IPS-NIHi7 (cell line): ENCODE measurements around the gene RPL37A.

Experiments
- DNase-seq: peaks from one replicate; pipeline ENCODE4 v3.0.0; 2012; ENCODE audit warnings: mixed read lengths; ENCODE audit errors: extremely low spot score

RPL37A gene

DNA sequence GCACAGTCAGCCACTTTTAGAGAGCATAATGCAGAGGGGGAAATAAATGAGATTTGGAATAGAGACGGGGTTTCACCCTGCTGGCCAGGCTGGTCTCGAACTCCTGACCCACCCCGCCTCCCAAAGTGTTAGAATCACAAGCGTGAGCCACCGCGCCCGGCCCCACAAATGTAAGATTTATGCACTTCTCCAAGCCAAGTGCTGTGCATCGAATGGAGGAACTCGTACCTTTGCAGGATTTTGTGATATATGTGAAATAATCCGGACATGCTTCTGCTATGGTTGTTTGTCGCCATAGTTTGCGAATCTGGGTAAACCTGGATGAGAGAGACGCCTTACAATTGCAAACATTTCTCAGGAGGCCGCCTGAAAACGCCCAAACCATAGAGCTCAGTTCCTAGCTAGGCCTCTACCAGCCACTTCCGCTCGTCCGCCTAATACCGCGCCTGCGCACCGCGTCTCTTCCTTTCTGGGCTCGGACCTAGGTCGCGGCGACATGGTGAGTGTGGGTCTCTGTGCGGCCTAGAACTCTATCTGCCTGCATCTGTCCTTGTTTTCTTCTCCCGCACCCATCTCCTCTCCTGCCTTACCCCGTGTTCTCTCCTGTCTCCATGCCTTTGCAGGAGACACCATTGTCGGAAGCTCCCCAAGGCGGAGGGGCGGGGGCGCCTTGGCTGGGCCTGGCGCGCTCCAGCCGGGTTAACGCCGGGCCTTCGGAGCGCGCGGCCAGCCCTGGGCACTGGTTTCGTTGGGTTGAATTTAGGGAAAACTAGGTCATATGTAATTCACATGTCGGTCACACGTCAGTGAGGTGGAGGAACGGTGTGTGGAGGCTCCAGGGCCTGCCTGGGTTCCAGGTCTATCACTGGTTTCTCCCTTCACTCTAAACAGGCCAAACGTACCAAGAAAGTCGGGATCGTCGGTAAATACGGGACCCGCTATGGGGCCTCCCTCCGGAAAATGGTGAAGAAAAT lies at the start of gene RPL37A:
Gene RPL37A (plus strand): TSS at position 466 of the 974 bp plus-strand sequence. CDS start 31 bp downstream, at position 497.
- DNase-seq = peak; percentile 98

DNA sequence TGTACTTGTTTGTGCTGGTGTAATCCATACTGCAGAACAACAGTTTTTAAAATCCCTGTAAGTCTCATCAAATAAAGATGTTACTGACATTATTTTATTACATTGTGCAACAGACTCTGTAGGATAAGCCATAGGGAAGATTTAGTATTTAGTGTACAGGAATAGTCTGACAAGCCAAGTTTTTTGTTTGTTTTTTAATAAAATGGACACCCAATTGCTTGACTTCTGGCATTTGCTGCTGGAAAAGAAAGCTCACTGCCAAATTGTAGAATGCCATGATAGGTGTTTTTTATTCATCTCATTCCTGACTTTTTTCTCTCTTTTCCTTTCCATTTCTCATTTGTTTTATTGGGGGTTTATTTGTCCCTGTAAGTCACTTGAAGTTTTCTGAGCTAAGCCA lies 48.3 kb upstream of the RPL37A start:
- no peak for DNase-seq

DNA sequence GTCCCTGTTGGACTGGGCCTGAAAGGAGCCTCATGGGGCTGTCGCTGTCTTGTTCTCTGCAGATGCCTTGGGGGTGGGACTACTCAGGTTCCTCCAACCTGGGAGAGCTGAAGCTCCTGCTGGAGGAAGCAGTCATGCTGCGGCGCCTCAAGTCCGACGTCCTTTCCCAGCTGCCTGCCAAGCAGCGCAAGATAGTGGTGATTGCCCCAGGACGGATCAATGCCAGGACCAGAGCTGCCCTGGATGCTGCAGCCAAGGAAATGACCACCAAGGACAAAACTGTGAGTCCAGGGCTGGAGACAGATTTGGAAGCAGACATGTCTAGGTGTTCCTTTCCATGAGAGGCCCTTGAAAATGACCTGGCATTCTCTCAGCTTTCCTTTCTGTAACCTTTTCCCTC lies 47.9 kb upstream of the RPL37A start:
- DNase-seq = no peak

DNA sequence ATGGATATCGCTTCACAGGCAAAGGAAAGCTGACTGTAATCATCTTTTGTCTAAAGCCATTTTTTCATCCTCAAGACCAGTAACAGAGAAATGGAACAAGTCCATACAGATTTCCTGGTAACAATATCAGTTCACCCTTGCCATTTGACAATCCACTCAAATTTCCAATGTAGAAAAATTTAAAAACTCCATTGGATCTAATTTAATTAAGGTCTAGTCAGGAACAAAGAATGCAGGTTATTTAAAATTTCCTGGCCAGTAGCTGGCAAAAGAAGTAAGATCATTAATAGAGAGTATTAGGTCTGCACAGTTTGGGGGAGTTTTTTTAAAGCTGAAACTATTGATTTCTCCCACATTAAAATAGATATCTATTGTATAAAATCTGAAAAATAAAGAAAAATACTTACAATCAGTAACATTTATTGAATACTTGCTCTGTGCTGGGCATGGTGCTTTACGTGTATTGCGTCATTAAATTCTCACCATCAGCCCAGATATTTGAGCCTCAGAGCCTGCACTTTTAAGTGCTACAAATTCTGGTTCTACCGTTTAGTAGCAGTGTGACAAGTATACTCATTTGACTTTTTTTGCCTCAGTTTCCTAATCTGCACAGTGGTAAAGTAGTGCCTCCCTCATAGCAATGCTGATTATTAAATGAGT lies 44.6 kb upstream of the RPL37A start:
- DNase-seq = no peak

DNA sequence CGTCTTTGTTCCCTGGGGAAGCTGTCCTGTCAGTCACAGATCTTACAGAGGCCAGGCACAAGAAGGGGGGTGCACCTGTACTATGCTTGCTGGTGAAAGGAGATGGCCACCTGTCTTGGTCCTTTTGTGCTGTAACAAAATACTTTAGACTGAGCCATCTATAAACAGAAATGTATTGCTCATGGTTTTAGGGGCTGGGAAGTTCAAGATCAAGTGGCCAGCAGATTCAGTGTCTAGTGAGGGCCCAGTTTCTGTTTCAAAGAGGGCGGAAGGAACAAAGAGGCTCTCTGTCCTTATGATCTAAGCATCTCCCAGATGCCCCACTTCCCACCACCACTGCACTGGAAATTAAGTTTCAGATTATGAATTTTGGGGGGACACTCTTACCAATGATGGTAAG lies 35.5 kb upstream of the RPL37A start:
- DNase-seq = no peak

DNA sequence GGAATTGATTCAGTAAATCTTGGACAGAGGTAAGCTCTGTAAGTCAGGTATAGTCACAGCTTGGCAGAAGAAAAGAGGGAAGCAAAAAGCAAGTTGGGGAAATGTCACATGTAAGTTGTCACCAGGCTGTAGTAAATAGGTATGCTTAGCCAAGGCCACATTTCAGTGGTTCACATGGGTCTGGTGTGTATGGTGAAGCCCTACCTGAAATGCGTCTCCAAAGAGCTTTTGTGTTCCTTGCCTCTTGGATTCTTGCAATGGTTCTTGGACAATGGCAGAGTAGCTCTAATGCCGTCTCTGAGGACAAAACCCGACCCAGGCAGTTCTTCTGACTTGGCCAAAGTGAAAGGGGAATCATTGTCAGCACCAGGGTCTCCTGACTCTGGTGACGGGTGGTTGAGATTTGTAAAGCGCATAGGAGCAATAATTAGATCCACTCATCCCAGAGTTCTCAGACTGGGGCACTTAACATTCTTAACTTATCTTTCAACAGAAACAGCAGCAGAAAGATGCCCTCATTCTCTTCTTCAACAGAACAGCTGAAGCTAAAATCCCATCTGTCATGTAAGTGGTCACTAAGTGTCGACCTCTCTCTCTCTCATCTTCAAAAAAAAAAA lies 34.4 kb upstream of the RPL37A start:
- no peak for DNase-seq

DNA sequence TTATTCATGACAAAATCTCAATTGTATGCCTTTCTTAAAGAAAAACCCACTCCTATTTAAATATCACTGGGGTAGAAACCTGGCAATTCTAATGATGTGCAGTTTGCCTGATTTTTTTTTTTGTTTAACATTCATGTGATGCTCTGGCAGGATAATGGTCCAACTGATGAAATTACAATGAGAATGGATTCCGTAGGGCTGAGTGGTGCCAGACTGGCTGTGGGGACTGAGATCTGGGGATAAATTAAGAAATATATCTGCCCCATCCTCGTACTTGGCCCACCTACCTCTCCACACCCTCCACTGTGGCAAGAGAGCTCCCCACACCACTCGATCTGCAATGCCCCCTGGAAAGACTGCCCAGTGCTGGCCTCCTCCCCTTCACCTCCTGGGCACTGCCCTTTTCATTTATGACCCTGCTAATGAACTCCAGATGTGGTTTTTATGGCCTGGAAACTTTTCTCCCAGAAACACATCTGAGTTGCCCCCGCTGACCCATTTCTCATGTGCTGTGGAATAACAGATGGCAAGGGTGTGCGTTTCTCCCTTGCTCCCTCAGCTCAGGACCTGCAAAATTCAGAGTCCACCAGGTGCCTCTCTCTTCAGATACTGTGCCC lies 33.0 kb upstream of the RPL37A start:
- DNase-seq = no peak

DNA sequence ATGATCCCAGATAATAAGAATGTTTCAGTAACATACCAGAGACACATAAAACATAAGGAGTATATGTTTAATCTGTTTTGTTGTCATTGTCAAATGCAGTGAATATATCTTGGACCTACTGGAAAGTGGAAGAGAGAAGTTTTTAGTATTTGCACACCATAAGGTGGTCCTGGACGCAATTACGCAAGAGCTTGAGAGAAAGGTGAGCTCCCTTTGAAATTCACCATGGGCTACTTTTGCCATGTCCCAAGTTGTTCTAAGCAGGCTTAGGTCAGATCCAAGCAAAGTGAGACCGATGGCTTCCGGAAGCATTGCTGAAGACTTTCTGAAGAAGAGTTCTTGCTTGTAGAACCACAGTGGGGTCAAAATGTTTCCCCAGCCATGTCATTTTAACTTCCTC lies 30.8 kb upstream of the RPL37A start:
- DNase-seq = no peak

DNA sequence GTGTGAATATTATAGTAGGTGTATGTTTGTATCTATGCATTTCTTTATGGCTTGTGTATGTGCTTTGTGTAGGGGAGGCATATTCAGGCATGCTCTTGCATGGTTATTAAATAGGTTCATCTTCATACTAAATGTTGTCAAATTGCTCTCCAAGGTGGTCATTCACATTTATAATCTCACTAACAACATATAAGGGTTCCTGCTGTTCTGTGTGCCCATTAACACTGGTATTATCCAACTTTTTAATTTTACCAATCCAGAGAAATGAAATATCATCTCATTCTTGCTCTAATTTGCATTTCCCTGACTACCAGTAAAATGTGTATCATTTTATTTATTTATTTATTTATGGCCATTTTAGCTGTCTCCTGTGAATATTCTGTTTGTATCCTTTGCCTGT lies 29.0 kb upstream of the RPL37A start:
- DNase-seq = no peak

DNA sequence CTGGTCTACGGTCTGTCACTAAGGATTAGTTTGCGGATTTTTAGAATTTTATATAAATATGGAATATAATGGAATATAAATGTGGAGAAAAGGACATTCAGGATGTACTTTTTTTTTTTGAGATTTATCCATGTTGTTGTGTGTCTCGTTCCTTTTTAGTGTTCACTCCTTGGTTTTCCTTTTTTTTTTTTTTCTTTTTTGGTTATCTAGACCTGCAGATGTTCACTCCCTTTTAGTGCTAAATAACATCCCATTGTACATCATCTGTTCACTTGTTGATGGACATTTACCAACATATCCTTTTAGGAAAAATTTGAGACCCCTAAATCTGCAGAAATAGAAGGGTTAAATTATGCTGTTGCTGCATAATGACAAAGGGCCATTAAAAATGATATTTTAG lies 25.5 kb upstream of the RPL37A start:
- DNase-seq = no peak

DNA sequence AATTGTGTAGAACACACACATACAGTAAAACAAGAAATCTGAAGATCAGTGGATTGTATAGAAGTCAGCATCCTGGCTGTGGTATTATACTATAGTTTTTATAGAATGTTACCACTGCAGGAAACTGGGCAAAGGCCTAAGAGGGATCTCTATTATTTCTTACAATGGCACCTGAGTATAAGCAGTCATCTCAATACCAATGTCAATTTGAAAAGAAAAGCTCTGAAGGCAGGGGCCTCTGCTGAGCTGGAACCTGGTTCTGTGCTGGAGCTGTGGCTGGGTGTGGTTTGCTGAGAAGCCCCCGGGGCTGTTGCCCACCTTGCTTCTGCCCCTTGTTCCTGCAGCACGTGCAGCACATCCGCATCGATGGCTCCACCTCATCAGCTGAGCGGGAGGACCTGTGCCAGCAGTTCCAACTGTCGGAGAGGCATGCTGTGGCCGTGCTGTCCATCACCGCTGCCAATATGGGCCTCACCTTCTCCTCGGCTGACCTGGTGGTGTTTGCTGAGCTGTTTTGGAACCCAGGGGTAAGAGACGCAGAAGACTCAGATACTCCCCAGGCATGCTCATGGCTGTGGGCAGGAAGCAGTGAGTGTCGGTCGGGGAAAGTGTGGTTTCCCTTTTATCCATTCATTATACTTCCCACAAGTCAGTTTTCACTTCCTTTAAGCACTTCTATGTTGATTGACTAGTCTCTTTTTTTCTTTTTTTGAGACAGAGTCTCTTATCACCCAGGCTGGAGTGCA lies 23.5 kb upstream of the RPL37A start:
- no peak for DNase-seq

DNA sequence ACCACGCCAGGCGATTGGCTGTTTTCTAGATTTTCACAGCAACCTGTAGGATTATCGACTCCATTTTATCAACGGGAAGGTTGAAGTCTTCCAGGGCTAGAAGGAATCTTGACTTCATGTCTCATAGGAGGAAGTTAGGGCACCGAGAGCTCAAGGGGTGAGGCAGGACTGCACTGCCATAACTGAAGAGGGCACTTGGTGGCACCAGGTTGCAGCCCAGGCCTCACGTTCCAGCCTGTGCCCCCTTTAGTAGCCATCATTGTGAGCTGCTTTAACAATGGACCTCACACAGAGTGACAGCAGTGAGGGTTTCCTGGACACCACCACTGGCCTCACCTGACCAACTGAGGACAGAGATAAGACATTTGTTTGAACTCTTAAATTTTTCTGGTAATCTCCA lies 22.9 kb upstream of the RPL37A start:
- DNase-seq = no peak

DNA sequence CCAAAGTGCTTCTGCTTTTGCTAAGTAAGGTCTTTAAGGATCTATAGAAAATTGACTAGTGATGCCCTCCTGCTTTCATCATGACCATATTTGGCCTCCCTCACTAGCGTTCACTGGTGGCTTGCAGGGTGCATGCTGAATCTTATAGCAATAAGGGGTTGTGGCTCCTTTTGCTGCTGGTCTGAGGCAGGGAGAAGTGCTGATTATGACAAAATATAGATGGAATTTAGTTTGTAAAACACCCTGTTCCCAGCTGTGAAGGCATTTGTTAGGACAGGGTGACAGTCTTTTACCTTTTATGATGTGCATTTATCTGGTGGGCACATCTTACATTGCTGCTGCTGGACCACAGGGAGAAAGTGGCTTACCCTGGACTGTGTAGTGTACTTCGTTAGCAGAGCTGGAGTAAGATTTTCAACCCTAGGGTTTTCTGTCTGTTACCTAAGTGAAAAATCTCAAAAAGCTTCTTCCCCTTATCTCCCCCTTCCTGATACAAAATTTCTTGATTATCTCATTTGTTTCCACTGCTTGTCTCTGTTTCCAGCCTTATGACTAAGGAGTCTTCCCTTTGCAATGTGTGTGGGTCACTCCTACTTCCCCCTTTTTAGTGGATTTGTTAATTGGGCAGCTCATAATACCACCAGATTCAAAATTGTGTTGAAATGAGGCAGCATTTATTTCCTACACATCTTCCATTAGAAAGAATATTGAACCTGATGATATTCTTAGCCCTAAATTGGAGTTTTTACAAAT lies 21.2 kb upstream of the RPL37A start:
- no peak for DNase-seq

DNA sequence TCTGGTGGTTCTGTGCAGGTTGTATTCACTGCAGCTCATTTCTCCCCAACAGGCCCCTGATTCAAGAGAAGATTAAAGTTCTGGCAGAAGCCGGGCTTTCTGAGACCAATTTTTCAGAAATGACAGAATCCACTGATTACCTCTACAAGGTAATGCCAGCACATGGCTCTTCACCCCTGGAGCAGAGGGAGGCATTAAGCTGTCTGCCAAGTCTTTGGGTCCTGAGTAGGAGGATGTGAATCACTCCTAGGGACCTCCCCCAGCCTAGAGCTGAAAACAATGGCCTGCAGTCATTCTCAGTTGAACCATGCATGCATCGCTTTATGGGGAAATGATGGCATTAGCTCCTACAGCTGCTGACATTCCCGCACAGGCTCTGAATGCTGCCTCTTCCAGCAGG lies 20.5 kb upstream of the RPL37A start:
- peak; percentile 38 for DNase-seq

DNA sequence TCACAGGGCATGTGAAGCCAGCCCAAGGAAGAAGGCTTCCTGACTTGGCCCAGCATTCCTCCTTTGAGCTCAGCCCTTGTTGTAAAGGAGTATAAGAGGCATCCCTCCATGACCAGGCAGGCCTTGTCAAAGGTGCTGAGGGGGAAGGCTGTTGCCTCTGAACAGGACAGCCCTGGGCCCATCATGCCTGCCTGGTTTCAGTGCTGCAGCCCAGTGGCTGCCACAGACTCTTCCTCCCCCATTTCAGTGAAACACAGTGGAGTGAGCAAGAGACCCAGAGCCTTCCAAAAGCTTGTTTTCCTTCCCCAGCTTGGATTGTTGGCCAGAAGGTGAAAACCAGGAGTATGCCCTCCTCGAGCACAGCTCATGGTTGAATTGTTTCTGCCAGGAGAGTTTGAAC lies 19.9 kb upstream of the RPL37A start:
- no peak for DNase-seq

DNA sequence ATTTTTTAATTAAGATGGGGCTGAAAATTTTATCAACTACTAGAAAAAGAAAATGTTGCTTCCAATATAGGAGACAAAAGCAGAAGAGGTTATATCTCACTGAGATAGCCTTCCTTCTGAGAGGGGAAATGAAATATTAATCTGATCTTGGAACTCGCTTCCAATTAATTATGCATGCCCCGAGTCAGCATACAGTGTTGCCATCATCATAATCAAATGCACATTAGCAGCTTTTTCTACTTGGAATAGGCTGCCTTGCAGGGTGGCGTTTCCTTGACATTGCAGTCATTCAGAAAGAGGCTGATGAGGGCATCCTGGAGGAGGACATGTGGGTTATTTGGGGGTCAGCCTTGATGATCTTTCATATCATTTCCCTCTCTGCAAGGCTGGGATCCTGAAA lies 18.4 kb upstream of the RPL37A start:
- DNase-seq = no peak

DNA sequence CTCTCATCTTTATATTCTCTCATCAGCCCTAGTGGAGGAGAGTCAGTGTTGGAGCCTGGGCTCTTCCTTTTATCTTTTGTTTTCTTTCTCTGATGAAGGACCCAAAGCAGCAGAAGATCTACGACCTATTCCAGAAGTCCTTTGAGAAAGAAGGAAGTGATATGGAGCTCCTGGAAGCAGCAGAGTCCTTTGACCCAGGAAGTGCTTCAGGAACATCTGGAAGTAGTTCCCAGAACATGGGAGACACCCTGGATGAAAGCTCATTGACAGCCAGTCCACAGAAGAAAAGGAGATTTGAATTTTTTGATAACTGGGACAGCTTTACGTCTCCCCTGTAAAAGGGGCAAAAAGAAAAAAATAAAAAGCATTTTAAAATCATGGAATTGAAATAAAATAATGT lies 16.0 kb upstream of the RPL37A start:
- no peak for DNase-seq

DNA sequence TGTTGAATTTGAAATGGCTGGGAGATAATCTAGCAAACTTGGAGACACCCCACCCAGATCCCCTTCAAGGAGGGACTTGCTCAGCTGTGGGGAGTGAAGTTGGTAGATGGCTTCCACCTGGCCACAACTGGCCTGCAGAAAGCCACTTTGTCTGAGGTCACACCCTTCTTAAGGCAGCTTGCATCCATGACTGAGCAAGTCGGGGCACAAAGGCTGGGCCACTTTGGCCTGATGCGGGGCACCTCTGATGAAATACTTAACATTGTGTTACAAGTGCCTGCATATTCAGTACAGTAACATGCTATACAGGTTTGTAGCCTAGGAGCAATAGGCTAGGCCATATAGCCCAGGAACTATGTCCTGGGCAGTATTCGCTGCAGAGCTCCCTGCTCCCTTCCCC lies 13.4 kb upstream of the RPL37A start:
- DNase-seq = no peak

DNA sequence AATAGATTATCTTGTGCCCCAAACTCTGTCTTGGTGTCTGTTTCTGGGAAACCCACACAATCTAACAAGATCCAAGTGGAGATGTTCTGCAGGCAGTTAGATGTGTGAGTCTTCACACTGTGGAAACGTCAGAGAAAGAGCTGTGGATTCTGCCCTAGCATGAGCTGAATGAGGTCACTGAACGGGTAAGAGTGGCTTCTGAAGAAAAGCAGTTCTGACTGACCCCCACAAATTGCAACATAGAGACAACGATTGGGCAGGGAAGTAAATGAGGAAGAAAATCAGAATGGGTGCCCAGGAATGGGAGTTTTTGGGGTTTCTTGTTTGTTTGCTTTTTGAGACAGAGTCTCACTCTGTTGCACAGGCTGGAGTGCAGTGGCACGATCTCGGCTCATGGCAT lies 12.9 kb upstream of the RPL37A start:
- no peak for DNase-seq

DNA sequence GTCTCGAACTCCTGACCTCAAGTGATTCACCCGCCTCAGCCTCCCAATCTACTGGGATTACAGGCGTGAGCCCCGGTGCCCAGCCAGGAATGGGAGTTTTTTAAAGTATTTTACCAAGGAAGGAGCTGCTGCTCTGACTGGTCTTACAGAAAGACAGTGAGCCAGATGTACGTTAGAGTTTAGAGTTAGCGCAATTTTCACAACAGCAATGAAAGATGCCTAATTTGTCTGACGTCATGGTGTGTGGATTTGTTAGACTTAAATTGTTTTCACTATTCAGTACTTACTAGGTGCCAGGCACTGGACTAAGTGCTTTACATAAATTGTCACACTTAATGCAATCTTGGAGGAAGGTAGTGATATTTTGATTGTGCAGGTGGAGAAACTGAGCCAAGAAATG lies 12.4 kb upstream of the RPL37A start:
- no peak for DNase-seq

DNA sequence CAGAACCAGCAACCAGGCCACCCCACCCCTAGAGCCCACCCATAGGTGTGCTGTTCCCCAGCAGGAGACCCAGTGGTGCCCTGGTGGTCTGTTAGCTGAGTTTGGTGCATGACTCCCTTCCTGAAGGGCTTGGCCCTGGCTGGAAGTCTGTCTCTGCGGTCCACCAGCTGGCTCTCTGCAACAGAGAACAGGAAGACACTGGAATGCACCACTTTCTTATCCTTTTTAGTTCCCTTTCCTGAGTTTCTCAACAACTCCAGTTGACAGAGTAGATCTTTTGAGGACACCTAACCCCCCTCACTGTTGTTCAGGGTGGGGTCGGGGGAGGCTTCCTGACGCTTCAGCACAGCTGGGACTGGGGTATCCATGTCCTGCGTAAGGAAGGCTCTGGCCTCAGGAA lies 11.9 kb upstream of the RPL37A start:
- no peak for DNase-seq
